Loucy (cell line): ENCODE measurements around the gene SLC20A1.

Experiments
- CTCF ChIP-seq: fragments of 200-600 bp; sonication (generic); conservative IDR thresholded peaks from 2 replicates; pipeline ENCODE4 v1.5.1; 2014; ENCODE audit warnings: mild to moderate bottlenecking, antibody characterized with exemption, low read length
- EZH2phosphoT487 ChIP-seq: fragments of 200-600 bp; IDR thresholded peaks from 2 replicates; pipeline ENCODE4 v1.6.1; 2018; ENCODE audit warnings: antibody characterized with exemption, mild to moderate bottlenecking, moderate library complexity, borderline replicate concordance

DNA sequence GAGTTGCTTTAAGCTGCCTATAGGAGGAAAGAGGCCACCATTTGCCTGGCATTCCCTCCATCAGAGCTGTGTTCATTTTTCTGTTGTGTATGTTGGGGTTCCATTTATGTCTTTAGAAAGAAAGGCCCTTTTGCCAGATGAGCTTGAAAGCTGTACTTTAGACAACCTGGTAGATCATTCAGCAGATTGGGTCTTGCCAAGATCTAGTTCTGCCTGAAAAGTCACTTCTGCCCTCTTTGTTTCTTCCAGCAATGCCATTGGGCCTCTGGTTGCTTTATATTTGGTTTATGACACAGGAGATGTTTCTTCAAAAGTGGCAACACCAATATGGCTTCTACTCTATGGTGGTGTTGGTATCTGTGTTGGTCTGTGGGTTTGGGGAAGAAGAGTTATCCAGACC, 14.4 kb downstream of the SLC20A1 start:
- no peak for TF ChIP-seq CTCF
- TF ChIP-seq EZH2phosphoT487: no peak
